SK-N-SH (cell line): Measurements from ENCODE around the gene AMMECR1. TPM values are rescaled to one million over a fixed set of nuclear protein-coding genes. Genes with fewer than 3 reads are reported as not detected.

Experiments
- CTCF ChIA-PET: fragments of 300-600, 350-600 bp; formaldehyde crosslinking; extraction: SDS; loops from one replicate; lab custom pipeline; 2021; lab: Yijun Ruan, JAX
- POLR2A ChIA-PET: fragments of 350-600 bp; sonication (Branson Sonifier 250); formaldehyde crosslinking; extraction: SDS; loops from one replicate; lab custom pipeline; 2020; ENCODE audit warnings: antibody characterized with exemption, inconsistent platforms; lab: Yijun Ruan, JAX
- DNase-seq: peaks from one replicate; pipeline ENCODE4 v3.0.0; 2012
- H2AFZ ChIP-seq: fragments of 200-600 bp; sonication (generic); 2 replicates; pipeline ENCODE4 v1.8.1; 2016; ENCODE audit warnings: antibody characterized with exemption, mild to moderate bottlenecking, low read depth
- H3F3A ChIP-seq: fragments of 200-600 bp; sonication (generic); replicated peaks from 2 replicates; pipeline ENCODE3; 2016; ENCODE audit warnings: antibody characterized with exemption, mild to moderate bottlenecking; ENCODE audit not compliant: insufficient read depth
- H3K27ac ChIP-seq, 2 experiments: fragments of 200-500 bp in 1 of 2; fragments of 200-600 bp in 1 of 2; sonication (Bioruptor generic) in 1 of 2; sonication (generic), shearing (Covaris generic) in 1 of 2; 2 replicates each; pipeline versions ENCODE4 v1.5.1 to v1.6.1; 2014 to 2016; ENCODE audit warnings: low read depth in 2 of 2, inconsistent platforms in 1 of 2, low read length in 1 of 2, mild to moderate bottlenecking in 1 of 2, mixed read lengths in 1 of 2
- H3K27me3 ChIP-seq: fragments of 200-600 bp; sonication (generic), shearing (Covaris generic); 2 replicates; pipeline ENCODE4 v1.6.1; 2016; ENCODE audit warnings: mixed run types; ENCODE audit not compliant: insufficient read depth
- H3K36me3 ChIP-seq, 2 experiments: fragments of 200-500 bp in 1 of 2; fragments of 200-600 bp in 1 of 2; sonication (Bioruptor generic) in 1 of 2; sonication (generic) in 1 of 2; replicated peaks in 1 of 2; 2 replicates each; pipeline versions ENCODE3 to v1.5.1; 2014 to 2016; ENCODE audit warnings: low read length in 1 of 2, mild to moderate bottlenecking in 1 of 2; ENCODE audit not compliant: insufficient read depth in 2 of 2, control insufficient read depth in 1 of 2
- H3K4me1 ChIP-seq, 2 experiments: fragments of 200-500 bp in 1 of 2; fragments of 200-600 bp in 1 of 2; sonication (Bioruptor generic) in 1 of 2; sonication (generic), shearing (Covaris generic) in 1 of 2; 2 replicates each; pipeline versions ENCODE4 v1.5.1 to v1.6.1; 2014 to 2016; ENCODE audit warnings: low read depth in 1 of 2, low read length in 1 of 2, mixed run types in 1 of 2; ENCODE audit not compliant: insufficient read depth in 2 of 2, control insufficient read depth in 1 of 2
- H3K4me2 ChIP-seq: fragments of 200-600 bp; sonication (generic), shearing (Covaris generic); 2 replicates; pipeline ENCODE4 v1.6.1; 2017; ENCODE audit warnings: mixed run types
- H3K4me3 ChIP-seq, 2 experiments: fragments of 200-500 bp in 1 of 2; fragments of 200-600 bp in 1 of 2; sonication (Bioruptor generic) in 1 of 2; sonication (generic), shearing (Covaris generic) in 1 of 2; 2 replicates each; pipeline versions ENCODE4 v1.5.1 to v1.8.1; 2014 to 2016; ENCODE audit warnings: low read depth in 2 of 2, inconsistent platforms in 1 of 2, low read length in 1 of 2, mild to moderate bottlenecking in 1 of 2, mixed read lengths in 1 of 2, moderate library complexity in 1 of 2
- H3K79me2 ChIP-seq: fragments of 200-600 bp; sonication (generic); 2 replicates; pipeline ENCODE4 v1.8.1; 2017; ENCODE audit warnings: mild to moderate bottlenecking; ENCODE audit not compliant: insufficient read depth
- H3K9ac ChIP-seq: fragments of 200-600 bp; sonication (generic); 2 replicates; pipeline ENCODE4 v1.6.1; 2017; ENCODE audit warnings: mixed run types
- H3K9me2 ChIP-seq: fragments of 200-600 bp; sonication (generic); 2 replicates; pipeline ENCODE4 v1.6.1; 2017; ENCODE audit warnings: mixed run types
- H3K9me3 ChIP-seq: fragments of 200-600 bp; sonication (generic); 2 replicates; pipeline ENCODE4 v1.6.1; 2017; ENCODE audit warnings: mixed run types, mild to moderate bottlenecking, moderate library complexity
- H4K20me1 ChIP-seq: fragments of 200-600 bp; sonication (generic); 2 replicates; pipeline ENCODE4 v1.6.1; 2017; ENCODE audit warnings: mild to moderate bottlenecking, mixed run types; ENCODE audit not compliant: insufficient read depth
- FOSL2 ChIP-seq: IDR thresholded peaks from 2 replicates; pipeline ENCODE4 v1.4.0; 2012; ENCODE audit warnings: low read depth, mild to moderate bottlenecking, moderate library complexity, borderline replicate concordance
- GABPA ChIP-seq: IDR thresholded peaks from 2 replicates; pipeline ENCODE4 v1.4.0; 2012; ENCODE audit warnings: low read depth, mild to moderate bottlenecking
- MEF2A ChIP-seq: IDR thresholded peaks from 2 replicates; pipeline ENCODE4 v1.4.0; 2012; ENCODE audit warnings: low read depth, borderline replicate concordance
- NRF1 ChIP-seq: IDR thresholded peaks from 2 replicates; pipeline ENCODE4 v1.6.1; 2012; ENCODE audit warnings: low read depth, mild to moderate bottlenecking, low read length
- POLR2AphosphoS5 ChIP-seq: IDR thresholded peaks from 2 replicates; pipeline ENCODE4 v1.6.1; 2012; ENCODE audit warnings: low read depth, low read length
- RAD21 ChIP-seq: IDR thresholded peaks from 2 replicates; pipeline ENCODE4 v1.6.1; 2012; ENCODE audit warnings: mild to moderate bottlenecking, low read length
- RXRA ChIP-seq: IDR thresholded peaks from 2 replicates; pipeline ENCODE4 v1.4.0; 2012; ENCODE audit warnings: low read depth, mild to moderate bottlenecking, borderline replicate concordance
- SMC3 ChIP-seq: IDR thresholded peaks from 2 replicates; pipeline ENCODE4 v1.6.1; 2012; ENCODE audit warnings: low read depth, low read length, improper control_type of control experiment
- TAF1 ChIP-seq: IDR thresholded peaks from 2 replicates; pipeline ENCODE4 v1.6.1; 2012; ENCODE audit warnings: low read depth, mild to moderate bottlenecking, low read length, moderate library complexity, borderline replicate concordance
- TCF12 ChIP-seq: IDR thresholded peaks from 2 replicates; pipeline ENCODE4 v1.4.0; 2012
- YY1 ChIP-seq: IDR thresholded peaks from 2 replicates; pipeline ENCODE4 v1.4.0; 2012; ENCODE audit warnings: low read depth, mild to moderate bottlenecking
- WGBS: methylation state at CpG from one replicate; pipeline ENCODE4 v1.1.6; 2017; ENCODE audit warnings: low lambda C conversion rate; 5-methylcytosine and 5-hydroxymethylcytosine counted together
- polyA plus RNA-seq, 3 experiments: library from polyadenylated mRNA; depleted of rRNA; stranded (reverse); fragments of >200 nt; gene quantifications; 2 replicates each; pipeline ENCODE4 v1.2.3, GENCODE V29; 2012
- TF ChIP-seq, protein P1 (sequence below): fragments of 200-600 bp; sonication (generic); IDR thresholded peaks from 2 replicates; pipeline ENCODE4 v1.6.1; 2017; ENCODE audit warnings: antibody characterized with exemption, mild to moderate bottlenecking, moderate library complexity
- TF ChIP-seq, protein P2 (sequence below): IDR thresholded peaks from 2 replicates; pipeline ENCODE4 v1.4.0; 2012; ENCODE audit warnings: low read depth
- TF ChIP-seq, protein P3 (sequence below): fragments of 150-350 bp; IDR thresholded peaks from 2 replicates; pipeline ENCODE4 v1.6.1; 2017; ENCODE audit warnings: antibody characterized with exemption, low read length, low read depth, borderline replicate concordance

AMMECR1 gene
- 1.3 and 1.8 TPM in 2 replicates for polyA plus RNA-seq (2012; rRNA removed)
- 1.4 and 2.0 TPM in 2 replicates for polyA plus RNA-seq (2012; cell fraction: cytosol; rRNA removed)
- polyA plus RNA-seq (2012; cell fraction: nucleus; rRNA removed) = 3.2 and 3.7 TPM in 2 replicates

DNA sequence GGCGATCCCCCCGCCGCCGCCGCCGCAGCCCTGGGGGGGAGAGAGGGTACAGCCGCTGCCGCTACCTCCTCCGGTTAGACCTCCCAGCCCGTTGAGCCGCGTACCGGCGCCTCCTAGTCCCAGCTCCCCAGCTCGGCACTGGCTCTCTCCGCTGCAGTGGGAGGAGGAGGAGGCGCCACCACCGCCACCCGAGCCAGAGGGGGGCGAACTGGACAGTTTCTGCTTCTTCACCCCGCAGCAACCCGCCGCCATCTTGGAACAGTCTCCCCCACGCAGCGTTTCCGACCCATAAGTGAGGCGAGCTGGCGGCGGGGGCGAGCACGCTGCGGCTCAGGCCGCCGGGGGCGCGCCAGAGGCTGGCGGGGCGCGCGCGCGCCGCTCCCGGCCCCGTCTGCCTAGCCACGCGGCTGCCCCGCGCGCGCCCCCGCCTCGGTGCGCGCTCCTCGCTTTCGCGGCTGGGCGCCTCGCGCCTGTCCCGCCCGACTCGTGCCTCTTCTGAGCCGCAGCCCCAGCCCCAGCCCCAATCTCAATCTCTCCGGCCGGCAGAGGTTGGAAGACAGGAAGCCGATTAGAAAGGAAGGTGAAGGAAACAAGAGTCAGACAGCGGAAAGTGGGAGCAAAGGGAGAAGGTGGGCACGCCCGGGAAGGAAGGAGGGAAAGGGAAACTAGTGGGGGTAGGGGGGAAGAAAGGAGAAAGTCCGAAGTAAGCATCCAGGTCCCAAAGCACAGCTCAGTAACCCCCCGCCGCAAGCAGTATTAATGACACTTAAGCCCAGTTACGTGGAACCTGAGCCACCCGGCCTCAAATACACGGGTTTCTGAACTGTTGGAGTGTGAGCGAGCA lies at the start of gene AMMECR1:
TSS of gene AMMECR1 (minus strand) at position 266 of the 844 bp plus-strand sequence. CDS start at position 252, 14 bp downstream.
- CTCF ChIA-PET = interaction anchor here (0.9 to 1.3 kb wide), 6 partner anchors 60 to 172 kb away, joined by 3 to 4 read pairs (median 3); no protein-coding TSS in a partner anchor
- H3K4me2 ChIP-seq = peak within 1 kb of the TSS; percentile 77
- H3K27me3 ChIP-seq = no peaks in the 10 kb centered on the region
- peaks cover 3% of the 10 kb centered on the region for H3F3A ChIP-seq
- no peaks in the 10 kb centered on the region; a peak in 3 of 4 replicates for H3K4me1 ChIP-seq
- peaks cover 44% of the 10 kb centered on the region for H3K79me2 ChIP-seq
- H3K9me2 ChIP-seq = no peaks in the 10 kb centered on the region
- peak within 1 kb of the TSS; percentile 62 to 79 for H3K27ac ChIP-seq
- H3K9me3 ChIP-seq = no peaks in the 10 kb centered on the region
- DNase-seq = peak; percentile 89
- peak within 1 kb of the TSS; percentile 92 for H2AFZ ChIP-seq
- 7% methylated on average over 13 of the region's 78 CpGs for WGBS
- TF ChIP-seq FOSL2 (no peak), TAF1 (peak; percentile 85), YY1 (peak; percentile 92), RAD21 (no peak), MEF2A (no peak), POLR2AphosphoS5 (0 out of 2 replicates have a peak, but pooled peaks have one; percentile 42), RXRA (no peak), NRF1 (0 out of 2 replicates have a peak, but pooled peaks have one; percentile 12)
- TF ChIP-seq, protein P1, sequence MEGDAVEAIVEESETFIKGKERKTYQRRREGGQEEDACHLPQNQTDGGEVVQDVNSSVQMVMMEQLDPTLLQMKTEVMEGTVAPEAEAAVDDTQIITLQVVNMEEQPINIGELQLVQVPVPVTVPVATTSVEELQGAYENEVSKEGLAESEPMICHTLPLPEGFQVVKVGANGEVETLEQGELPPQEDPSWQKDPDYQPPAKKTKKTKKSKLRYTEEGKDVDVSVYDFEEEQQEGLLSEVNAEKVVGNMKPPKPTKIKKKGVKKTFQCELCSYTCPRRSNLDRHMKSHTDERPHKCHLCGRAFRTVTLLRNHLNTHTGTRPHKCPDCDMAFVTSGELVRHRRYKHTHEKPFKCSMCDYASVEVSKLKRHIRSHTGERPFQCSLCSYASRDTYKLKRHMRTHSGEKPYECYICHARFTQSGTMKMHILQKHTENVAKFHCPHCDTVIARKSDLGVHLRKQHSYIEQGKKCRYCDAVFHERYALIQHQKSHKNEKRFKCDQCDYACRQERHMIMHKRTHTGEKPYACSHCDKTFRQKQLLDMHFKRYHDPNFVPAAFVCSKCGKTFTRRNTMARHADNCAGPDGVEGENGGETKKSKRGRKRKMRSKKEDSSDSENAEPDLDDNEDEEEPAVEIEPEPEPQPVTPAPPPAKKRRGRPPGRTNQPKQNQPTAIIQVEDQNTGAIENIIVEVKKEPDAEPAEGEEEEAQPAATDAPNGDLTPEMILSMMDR = no peak; the same call in 1 of the 2 replicates
- TF ChIP-seq, protein P2, sequence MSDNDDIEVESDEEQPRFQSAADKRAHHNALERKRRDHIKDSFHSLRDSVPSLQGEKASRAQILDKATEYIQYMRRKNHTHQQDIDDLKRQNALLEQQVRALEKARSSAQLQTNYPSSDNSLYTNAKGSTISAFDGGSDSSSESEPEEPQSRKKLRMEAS = peak; percentile 72
- TF ChIP-seq, protein P3, sequence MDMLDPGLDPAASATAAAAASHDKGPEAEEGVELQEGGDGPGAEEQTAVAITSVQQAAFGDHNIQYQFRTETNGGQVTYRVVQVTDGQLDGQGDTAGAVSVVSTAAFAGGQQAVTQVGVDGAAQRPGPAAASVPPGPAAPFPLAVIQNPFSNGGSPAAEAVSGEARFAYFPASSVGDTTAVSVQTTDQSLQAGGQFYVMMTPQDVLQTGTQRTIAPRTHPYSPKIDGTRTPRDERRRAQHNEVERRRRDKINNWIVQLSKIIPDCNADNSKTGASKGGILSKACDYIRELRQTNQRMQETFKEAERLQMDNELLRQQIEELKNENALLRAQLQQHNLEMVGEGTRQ = no peak
- peak within 1 kb of the TSS; percentile 81 for H3K9ac ChIP-seq
- H3K4me3 ChIP-seq = peak within 1 kb of the TSS; percentile 75 to 81
- peaks cover 4% of the 10 kb centered on the region for H4K20me1 ChIP-seq
- H3K36me3 ChIP-seq = no peaks in the 10 kb centered on the region
- POLR2A ChIA-PET = no interaction called here

DNA sequence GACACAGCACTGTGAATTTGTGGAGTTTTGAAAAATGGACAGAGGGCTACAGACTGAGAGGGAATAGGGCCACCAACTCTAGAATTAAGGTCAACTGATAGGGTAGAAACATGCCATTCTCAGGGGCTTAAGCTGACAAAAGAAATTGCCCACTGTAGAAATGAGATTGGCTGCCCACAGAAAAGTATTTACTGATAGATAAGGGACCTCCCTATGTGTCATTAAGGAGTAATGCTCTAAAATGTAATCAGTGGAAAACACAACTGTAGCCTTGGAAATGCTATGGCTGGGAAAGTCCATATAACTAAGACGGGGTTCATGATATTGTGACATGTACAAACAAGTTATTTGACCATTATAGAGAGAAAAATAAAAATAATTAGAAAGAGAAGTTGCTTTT lies 45.4 kb upstream of the AMMECR1 start:
- 36% methylated on average over 1 of the region's 1 CpG for WGBS
- CTCF ChIA-PET = no interaction called here

More for the DNA sequence above, 45.4 kb upstream of the AMMECR1 start:
- H3K27ac ChIP-seq = no peak overlapping the region
- H3K9me2 ChIP-seq = no peaks in the 10 kb centered on the region
- POLR2A ChIA-PET = no interaction called here
- H3F3A ChIP-seq = no peaks in the 10 kb centered on the region
- H3K27me3 ChIP-seq = no peaks in the 10 kb centered on the region
- no peaks in the 10 kb centered on the region for H3K9me3 ChIP-seq
- no peaks in the 10 kb centered on the region for H3K79me2 ChIP-seq
- H3K9ac ChIP-seq = no peak overlapping the region
- no peak overlapping the region for H3K4me2 ChIP-seq
- no peak overlapping the region for H2AFZ ChIP-seq
- H3K4me3 ChIP-seq = no peak overlapping the region
- TF ChIP-seq GABPA = no peak
- no peak for TF ChIP-seq TCF12
- no peak for TF ChIP-seq SMC3
- TF ChIP-seq, protein P3 = no peak
- no peak for TF ChIP-seq RAD21
- TF ChIP-seq, all 33 proteins: peak for 0
- H4K20me1 ChIP-seq = no peaks in the 10 kb centered on the region
- no peak for DNase-seq
- no peaks in the 10 kb centered on the region for H3K36me3 ChIP-seq
- H3K4me1 ChIP-seq = no peaks in the 10 kb centered on the region
